GM18502 (cell line): ENCODE measurements around the gene MGP.

Experiments used
- ATAC-seq: cut with Tn5 transposase; IDR thresholded peaks from one replicate; pipeline ENCODE4 v1.9.1; 2021; ENCODE audit warnings: mild to moderate bottlenecking; ENCODE audit not compliant: unreplicated experiment, poor library complexity

Gene MGP

DNA sequence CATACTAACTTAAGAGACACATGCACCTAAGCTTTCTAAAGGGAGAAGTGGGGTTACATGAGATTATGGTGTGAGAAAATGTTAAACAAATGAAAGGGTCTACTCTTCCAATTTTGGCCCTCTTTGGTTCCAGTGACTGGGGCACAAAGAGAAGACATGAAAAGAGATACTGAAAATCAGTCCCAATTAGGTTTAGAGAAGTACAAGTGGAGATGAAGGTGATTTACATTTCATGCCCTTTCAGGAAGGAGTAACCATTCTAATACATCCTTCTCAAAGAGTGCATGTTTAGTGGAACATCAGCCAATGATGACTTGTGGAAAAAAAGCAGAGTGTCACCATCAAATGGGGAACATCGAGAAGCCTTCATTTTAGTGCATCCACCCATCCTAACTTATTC lies 14.4 kb downstream of the MGP start:
- no peak for ATAC-seq

DNA sequence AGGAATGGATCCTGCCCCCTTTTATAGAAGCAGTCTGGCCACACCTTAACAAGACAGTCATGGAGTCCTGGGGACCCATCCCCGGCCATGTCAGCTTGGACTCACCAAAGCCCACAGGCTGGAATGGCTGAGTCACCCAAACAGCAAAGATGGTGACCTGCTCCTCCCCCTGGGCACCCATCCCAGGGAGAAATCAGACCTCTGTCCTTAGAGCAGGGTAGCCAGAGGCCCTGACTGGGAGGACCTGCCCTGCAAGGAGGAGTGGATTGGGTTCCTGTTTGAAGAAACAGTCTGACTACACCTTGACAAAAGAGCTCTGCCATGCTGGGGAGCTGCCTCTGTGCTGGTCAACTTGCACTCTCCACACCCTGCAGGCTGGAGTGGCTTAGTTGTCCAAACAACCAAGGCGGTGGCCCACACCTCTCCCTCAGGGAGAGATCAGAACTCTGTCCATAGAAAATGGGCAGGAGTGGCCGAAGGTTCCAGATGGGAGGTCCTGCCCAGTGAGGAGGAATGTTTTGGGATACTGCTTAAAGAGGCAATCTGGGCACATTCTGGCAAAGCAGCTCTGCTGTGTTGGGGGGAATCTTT lies 16.6 kb downstream of the MGP start:
- no peak for ATAC-seq

DNA sequence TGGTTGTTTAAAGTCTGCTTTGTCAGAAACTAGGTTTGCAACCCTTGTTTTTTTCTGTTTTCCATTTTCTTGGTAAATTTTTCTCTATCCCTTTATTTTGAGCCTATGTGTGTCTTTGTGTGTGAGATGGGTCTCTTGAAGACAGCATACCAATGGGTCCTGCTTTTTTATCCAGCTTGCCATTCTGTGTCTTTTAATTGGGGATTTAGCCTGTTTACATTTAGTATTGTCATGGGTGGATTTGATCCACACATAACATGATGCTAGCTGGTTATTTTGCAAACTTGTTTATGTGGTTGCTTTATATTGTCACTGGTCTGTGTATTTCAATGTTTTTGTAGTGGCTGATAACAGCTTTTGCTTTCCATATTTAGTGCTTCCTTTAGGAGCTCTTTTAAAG lies 25.2 kb downstream of the MGP start:
- ATAC-seq = no peak

DNA sequence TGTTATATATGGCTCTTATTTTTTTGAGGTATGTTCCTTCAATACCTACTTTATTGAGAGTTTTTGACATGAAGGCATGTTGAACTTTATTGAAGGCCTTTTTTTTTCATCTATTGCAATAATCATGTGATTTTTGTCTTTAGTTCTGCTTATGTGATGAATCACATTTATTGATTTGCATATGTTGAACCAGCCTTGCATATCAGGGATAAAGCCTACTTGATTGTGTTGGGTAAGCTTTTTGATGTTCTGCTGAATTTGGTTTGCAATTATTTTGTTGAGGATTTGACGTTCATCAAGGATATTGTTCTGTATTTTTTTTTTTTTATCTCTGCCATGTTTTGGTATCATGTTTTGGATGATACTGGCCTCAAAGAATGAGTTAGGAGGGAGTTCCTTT lies 27.1 kb downstream of the MGP start:
- ATAC-seq = no peak

DNA sequence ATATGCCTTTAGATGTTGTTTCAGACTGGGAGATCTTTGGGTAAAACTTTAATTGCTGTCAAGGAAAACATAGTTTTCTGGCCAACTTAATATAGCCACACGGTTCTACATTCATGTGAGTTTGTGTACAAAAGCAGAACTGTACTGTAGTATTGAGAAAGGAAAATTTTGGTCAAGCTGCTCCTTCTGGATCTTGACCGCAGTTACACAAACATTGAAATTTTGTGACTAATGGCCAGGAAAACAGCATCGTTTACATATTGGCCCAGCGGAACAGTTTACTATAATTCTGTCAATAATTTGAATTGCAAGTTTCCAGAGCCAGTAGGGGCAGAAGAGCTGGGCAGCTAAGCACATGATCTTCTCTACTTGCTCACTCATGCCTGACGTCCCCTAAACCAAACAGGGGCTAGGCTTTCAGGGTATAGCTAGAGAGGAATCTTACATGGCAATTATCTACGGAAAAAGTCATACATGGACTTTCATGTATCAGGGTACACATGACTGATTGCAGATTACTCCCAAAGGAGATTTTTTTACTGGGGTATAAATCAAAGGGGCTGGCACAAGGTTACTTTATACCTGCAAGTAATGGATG lies 31.0 kb downstream of the MGP start:
- no peak for ATAC-seq

DNA sequence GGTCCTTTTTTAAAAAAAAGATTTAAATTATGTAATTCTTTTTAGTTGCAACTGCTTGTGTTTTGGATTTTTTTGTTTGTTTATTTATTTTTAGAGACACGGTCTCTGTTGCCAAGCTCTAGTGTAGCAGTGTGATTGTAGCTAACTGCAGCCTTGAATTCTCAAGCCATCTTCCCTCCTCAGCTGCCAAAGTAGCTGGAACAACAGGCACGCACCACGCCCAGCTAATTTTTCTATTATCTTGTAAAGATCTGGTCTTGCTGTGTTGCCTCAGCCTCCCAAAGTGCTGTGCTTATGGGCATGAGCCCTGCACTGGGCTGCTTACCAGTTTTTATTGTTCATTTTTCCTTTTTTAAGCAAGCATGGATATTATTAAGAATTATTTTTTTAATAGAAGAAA lies 31.7 kb downstream of the MGP start:
- ATAC-seq = no peak

DNA sequence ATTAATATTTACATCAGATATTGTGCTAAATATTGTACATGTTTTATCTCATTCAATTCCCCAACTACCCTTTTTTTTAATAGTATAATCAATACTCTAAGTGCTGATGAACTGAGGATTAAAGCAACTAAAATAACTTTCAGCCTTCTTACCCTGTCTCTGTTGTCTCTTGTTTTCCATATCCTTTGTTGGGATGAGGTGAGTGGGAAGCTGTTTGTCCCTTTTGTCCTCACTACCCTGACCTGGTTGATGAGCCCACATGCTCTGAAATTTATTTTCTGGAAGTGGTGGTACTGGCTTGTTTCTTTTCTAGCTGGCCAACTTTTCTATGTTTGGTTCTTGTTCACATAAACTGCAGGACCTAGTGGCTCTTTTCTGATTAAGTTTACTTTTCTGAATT lies 32.8 kb downstream of the MGP start:
- no peak for ATAC-seq

DNA sequence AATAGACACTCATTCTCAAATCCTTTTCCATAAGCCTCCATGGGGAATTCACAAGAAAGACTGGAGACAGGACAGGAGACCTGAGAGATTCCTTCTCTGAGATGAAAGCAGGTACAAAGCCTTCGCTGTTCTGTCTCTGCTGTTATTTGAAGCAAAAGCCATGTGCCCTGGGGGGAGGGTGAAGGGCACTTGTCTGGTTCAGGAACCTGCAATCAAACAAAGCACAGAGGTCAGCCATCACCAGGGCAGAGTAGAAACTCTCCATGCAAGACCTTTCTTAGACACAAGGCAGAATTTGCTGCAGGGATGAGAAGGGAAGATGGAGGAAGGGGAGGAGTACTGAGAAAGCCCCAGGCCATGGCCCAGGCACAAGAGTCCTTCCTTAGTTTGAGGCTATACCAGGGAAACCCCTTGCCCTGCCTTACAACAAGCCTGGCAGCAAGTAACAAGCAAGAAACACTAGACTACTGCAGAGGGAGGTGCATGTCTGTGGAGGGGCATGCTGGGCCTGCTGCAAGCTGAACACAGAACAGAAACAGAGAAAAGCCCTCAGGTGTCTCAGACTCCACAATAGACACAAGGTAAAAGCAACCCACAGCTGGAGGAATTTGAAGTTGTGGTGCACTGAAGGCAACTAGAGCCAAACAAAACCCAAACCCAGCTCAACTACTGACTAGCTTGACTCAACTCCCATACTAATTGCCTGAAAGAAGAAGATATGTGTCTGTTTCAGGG lies 34.6 kb downstream of the MGP start:
- ATAC-seq = peak; percentile 87

DNA sequence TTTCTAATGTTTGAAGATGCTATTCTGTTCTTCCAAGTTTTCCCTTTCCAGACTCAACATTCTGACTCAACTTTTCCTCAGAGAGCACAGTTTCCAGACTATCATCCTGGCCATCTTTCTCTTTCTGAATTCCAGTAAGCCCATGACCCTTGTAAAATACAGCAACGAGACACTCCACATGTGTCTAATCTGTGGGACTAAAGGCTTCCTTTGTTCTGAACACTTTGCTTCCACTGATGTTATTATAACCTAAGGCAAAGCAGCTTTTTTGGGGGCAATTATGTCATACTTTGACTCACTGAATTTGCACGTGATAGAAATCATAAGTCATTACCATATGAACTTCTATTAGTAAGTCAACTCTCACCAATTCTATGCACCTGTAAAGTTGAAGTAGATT lies 36.0 kb downstream of the MGP start:
- no peak for ATAC-seq

DNA sequence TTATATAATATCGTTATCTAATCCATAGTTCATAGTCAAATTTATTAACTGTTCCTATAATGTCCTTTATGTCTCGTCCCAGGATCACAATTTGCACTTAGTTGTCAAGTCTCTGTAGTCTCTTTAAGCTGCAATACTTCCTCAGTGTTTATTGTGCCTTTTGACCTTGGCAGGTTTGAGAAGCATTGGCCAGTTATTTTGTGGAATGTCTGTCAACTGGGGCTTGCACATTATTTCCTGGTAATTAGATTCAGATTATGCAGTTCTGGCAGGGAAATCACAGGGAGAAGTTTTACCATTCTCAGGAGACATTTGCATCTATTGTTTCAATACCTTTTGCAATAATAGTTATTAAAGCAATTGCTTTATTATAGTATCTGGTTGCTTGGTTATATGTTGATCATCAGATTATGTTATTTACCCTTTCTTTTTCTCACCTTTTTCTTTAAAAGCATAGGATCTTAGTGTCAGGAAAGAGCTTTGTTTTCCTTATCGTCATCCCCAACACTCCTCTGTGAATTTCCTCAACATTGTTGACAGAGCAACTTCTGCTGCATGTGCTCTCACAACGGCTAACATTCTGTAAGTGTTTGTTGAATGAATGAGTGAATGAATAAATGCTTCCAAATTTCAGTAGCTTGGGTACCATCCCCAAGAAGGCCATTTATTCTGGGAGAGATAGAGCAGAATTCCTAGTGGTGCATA lies 38.6 kb downstream of the MGP start:
- no peak for ATAC-seq

DNA sequence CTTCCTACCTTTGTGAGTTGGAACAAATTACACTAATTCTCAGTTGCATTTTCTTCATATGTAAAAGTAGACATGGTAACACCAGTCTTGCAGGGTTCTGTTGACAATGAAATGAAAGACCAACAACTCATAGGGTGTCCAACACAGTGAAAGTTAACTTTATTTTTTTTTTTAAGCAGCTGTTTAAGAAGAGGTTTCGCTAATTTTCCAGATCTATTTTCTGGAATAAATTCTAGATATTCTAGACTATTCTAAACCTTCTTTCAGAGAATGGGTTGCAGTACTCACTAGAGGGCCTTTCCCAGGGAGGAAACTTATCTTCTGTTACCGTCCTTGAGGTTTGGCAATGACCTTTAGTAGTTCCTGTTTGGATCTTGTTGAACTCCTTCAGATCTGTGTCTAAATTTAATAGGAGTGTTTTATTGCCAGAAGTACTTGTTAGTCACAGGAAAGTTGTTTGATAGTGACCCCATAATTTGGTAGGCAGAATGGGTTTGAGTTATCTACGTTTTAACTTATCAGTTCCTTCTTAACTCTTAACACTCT lies 39.5 kb downstream of the MGP start:
- no peak for ATAC-seq

DNA sequence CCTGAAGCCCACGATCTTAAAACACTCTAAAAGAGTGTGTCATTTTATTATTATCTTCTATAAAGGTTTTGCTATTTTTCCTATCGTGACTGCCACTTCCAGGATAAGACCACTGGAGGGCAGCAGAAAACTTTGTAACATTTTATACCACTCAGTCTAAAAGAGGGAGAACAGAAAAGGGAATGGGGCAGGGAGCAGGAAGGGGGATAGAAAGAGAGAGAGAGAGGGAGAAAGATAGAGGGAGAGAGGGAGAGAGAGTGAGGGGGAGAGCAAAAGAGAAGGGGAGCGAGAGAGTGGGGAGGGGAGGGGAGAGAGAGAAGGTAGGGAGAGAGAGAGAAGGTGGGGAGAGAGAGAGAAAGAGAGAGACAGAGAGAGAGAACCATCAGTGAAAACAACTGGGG lies 40.3 kb downstream of the MGP start:
- no peak for ATAC-seq

DNA sequence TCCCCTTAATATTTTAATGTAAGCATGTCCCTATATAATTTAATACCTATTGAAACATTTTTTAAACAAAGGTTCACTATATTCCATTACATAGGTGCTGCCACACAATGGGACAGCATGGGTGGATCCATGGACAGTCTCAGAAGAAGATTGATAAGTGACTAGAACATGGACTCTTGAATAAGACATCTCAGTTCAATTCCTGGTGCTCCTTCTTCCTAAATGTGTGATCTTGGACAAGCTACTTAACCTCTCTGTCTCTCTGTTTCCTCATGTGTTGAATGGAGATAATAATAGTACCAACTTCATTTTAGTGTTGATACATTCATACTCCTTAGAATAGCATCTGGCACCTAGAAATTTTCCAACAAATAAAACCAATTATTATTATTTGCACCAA lies 41.3 kb downstream of the MGP start:
- no peak for ATAC-seq

DNA sequence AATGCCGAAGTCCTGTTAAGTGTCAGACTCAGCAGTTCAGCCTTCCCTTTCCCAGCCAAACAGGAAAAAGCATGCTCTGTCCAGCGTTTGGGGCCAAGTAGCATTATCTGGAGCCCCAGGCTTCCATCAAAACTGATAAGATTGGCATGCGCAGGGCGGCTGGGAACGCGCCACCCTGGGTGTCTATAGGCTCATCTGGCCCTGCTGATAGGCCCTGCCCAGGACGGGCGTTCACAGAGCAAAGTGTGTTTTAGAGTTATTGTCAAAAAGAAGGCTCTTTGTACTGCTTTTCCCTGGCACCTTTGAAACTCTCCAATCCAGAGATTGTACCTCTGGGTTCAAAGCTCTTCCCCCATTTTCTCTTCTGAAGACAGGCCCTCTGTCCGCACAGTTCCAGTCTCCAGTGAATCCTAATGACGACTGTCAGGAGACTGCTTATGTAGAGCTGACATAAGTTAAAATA lies 42.2 kb downstream of the MGP start, which contains the start of gene ART4:
Gene ART4, minus strand, starts transcription at position 102 of the 463 bp plus-strand sequence. CDS start 413 bp downstream, outside the sequence.
- ATAC-seq = no peak

DNA sequence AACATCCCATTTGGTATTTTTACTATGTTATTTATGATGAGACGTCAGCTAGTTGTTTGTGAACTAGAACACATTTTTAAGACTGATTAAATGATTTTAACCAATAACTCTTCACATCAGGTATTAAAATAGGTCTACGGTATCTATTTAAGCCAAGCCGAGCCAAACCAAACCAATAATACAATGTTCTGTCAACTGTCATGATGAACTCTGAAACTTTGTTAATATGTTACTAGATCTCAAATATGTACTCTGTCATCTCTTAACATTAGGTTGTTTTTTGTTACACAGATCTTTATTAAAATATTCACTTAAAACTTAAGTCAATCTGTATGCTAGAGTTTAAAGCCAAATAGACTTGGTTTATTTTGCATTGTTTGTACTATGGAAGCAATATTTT lies 43.3 kb downstream of the MGP start:
- no peak for ATAC-seq

DNA sequence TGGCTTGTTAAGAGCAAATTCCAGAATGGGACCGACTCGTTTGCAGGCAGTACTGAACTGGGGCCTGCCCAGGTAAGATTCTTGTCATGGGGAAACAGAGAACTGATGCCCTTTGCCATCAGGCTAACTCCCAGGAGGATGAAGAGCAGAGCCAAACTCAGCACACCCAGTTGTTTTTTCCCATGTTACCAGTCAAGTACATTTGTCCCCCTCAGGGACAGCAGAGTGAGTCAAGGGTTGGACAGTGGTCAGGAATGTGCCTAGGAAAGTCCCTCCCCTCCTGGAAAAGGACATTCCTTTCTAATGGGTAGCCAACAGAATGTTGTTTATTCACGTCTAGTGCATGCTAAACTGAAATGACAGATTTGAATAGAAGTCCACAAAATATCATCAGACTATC lies 43.9 kb downstream of the MGP start:
- ATAC-seq = no peak

DNA sequence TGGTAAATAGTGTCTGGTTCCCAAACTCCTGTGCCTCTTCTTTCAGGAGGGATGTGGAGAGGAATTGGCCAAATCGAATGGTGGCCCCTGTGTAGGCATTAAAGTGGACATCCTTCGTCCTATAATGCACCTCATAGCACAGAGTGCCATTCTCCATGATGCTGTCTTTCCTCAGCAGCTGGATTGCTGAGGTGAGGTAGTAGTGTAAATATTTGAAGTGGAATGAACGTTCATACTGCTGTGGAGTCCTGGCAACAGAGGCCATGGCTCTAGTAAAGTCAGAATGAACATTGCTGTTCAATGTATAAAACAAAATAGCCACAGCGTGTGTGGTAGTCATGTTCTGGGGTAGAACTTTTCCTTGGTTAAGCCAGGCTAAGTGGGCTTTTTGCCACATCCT lies 45.0 kb downstream of the MGP start:
- no peak for ATAC-seq

DNA sequence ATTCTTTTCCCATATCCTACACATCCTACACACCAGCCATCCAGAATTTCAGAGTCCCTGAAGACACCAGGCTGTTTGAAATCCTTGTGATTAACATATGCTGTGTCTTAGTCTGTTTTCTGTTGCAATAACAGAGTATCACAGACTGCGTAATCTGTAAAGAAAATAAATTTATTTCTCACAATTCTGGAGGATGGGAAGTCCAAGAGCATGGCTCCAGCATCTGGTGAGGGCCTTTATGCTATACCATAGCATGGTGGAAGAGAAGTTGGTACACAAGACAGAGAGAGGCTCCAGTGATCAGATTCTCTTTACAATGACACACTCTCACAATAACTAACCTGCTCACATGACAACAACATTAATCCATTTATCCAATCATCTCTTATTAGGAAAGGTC lies 46.4 kb downstream of the MGP start:
- ATAC-seq = no peak

DNA sequence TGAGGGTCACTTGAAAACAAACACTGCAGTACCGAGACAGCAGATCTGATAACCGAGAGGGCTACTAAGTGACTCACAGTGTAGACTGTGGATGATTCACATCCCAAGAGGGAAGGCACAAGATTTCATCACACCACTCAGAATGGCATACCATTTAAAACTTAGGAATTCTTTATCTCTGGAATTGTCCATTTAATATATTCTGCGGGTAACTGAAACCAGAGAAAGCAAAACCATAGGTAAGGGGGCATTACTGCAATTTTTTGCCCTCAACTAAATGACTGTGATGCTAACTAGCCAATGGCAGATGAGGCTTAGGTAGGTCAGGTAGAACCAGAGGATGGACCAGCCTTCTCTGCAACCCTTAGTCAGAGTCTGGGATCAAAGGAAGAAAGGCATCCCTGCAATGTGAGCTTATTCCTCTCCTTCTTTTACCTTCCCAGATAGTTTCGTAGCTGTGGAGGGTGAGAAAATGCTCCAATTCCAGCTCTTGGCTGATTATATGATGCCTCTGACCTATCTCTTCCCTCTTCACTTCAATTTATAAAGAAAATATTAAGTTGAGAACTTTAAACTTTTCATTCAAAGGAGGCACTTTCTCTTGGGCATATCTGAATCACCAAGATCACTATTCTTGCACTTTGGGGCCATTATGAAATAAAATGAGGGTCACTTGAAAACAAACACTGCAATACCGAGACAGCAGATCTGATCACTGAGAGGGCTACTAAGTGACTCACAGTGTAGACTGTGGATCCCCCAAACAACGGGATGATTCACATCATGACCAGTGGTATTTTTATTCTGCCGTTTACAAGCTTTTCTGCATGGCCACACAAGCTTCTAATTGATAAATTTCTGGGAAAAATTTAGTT lies 49.1 kb downstream of the MGP start:
- no peak for ATAC-seq

DNA sequence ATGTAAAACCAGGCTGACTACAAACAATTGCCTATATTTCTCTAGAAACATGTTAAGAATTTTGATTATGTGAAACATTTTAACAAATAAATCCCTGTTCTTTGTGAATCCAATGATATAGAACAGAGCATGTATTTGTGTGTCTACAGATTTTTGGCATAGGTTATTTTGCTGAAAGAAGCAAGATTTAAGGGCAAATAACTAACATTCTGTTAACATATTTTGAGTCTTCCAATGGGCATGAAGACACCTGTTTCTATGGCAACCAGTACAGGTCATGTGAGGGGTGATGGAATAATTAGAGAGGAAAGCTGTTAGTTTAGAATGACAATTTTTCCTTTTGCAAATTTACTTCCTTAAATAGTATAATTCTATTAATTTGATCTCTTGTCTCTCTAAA lies 51.1 kb downstream of the MGP start:
- no peak for ATAC-seq
